ENCODE data around the gene SELENOH.

The SELENOH gene

GRCh38 chr11:57781529-57781943, 40.2 kb downstream of the SELENOH start:
- no peak for DNase-seq (ENCODE audit: low read depth)

- no peak for DNase-seq (ENCODE audit: low read depth)
These were observed 43.8 kb downstream of the SELENOH start for GRCh38 chr11:57785072-57785471.

GRCh38 chr11:57786436-57786835, 45.1 kb downstream of the SELENOH start:
- DNase-seq (ENCODE audit: low read depth) = no peak

GRCh38 chr11:57787006-57787604, 45.8 kb downstream of the SELENOH start:
- no peak for DNase-seq (ENCODE audit: low read depth)

- DNase-seq (ENCODE audit: low read depth) = no peak
These were observed 46.8 kb downstream of the SELENOH start for GRCh38 chr11:57787920-57788702.

- DNase-seq (ENCODE audit: low read depth) = no peak
These were observed 47.4 kb downstream of the SELENOH start for GRCh38 chr11:57788703-57789088.

GRCh38 chr11:57791321-57792059, 50.2 kb downstream of the SELENOH start:
- DNase-seq (ENCODE audit: low read depth) = no peak

GRCh38 chr11:57792060-57792541, 50.8 kb downstream of the SELENOH start:
- peak; percentile 73 for DNase-seq (ENCODE audit: low read depth)

- no peak for DNase-seq (ENCODE audit: low read depth)
These were observed 51.6 kb downstream of the SELENOH start for GRCh38 chr11:57792870-57793269.
